Measurements from ENCODE around the gene KIAA1210. TPM values are rescaled to one million over a fixed set of nuclear protein-coding genes. Genes with fewer than 3 reads are reported as not detected.

The KIAA1210 gene
- total RNA-seq, 2 experiments from 2014 or later, result not detected

GRCh38 chrX:119132316-119132715, 4.7 kb upstream of the KIAA1210 start:
- CTCF ChIA-PET, result interaction anchor here (0.6 to 1.9 kb wide), 2 partner anchors 13 to 45 kb away, joined by 3 to 5 read pairs; no protein-coding TSS in a partner anchor
- Mint-ChIP-seq H3K27me3 (no peaks in the 10 kb centered on the region), H3K36me3 (no peaks in the 10 kb centered on the region), H3K4me3 (no peak overlapping the region), H3K9me3 (no peaks in the 10 kb centered on the region), H3K27ac (no peak overlapping the region), H3K4me1 (ENCODE audit: low read depth) (no peaks in the 10 kb centered on the region)
- POLR2A ChIA-PET, result no interaction called here
- no peak for DNase-seq
- intact Hi-C loops (cut with micrococcal nuclease), result no loop called here

DNA sequence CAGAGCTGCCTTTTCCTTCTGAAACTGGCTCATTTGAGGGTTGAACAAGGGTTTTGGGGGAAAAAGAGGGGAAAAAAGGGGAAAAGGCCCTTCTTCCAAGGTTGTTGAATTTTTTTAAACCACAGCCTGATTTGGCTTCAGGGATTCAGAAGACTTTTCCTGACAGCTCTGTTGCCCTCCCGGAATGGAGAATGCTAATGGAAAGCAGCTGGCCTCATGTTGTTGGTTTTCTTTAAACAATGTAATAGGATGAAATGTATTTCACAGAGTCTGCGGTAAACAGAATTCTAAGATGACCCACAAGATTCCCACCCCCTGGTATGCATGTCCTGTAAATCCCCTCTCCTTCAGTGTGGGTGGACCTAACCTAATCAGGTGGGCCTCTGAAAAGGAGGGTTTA, 3.3 kb upstream of the KIAA1210 start:
- H3K9me3 Mint-ChIP-seq, result no peaks in the 10 kb centered on the region
- DNase-seq, result no peak
- no peak overlapping the region for H3K4me3 Mint-ChIP-seq
- H3K27me3 Mint-ChIP-seq, result no peaks in the 10 kb centered on the region
- ChIA-PET POLR2A (no interaction called here), CTCF (no interaction called here)
- H3K27ac Mint-ChIP-seq, result no peak overlapping the region
- no peaks in the 10 kb centered on the region for H3K36me3 Mint-ChIP-seq
- intact Hi-C loops (cut with micrococcal nuclease), result no loop called here
- H3K4me1 Mint-ChIP-seq (ENCODE audit: low read depth), result no peaks in the 10 kb centered on the region

DNA sequence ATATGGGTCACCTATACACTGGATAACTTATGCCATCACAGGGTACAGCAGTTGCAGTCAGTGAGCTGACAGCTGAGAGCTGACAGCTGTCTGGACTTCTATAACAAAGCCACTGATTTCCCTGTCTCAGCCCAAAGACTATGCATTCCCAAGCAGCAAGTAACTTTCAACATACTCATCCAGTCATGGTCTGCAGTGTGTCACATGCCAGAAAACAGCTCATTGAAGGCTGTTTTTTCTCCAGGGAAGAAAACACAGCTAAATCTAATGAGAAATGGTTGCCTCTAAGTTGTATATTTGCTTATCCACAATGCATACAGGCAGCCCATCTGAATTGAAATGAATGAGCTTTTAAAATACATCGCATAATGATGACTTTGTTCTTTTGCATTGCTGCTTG, 6.3 kb downstream of the KIAA1210 start:
- ChIA-PET POLR2A (no interaction called here), CTCF (interaction anchor here (1.1 to 1.5 kb wide), 3 partner anchors 46 to 146 kb away, joined by 3 to 4 read pairs (median 3); no protein-coding TSS in a partner anchor)
- intact Hi-C loops (cut with micrococcal nuclease), result loop anchor here (5.0 kb wide), 1 partner anchor 96 kb away; no protein-coding TSS in a partner anchor
- Mint-ChIP-seq H3K9me3 (no peaks in the 10 kb centered on the region), H3K4me1 (ENCODE audit: low read depth) (no peaks in the 10 kb centered on the region), H3K27me3 (peaks cover 3% of the 10 kb centered on the region), H3K4me3 (no peak overlapping the region), H3K36me3 (no peaks in the 10 kb centered on the region), H3K27ac (no peak overlapping the region)
- DNase-seq, result no peak

- ChIA-PET POLR2A (no interaction called here), CTCF (interaction anchor here (0.6 to 1.3 kb wide), 15 partner anchors 11 to 345 kb away, joined by 3 to 10 read pairs (median 3); no protein-coding TSS in a partner anchor)
- peak; percentile 63 for DNase-seq
- intact Hi-C loops (cut with micrococcal nuclease), result loop anchor here (1.0 kb wide), 1 partner anchor 147 kb away; no protein-coding TSS in a partner anchor
- H3K27me3 Mint-ChIP-seq, result peaks cover 3% of the 10 kb centered on the region
- H3K27ac Mint-ChIP-seq, result no peak overlapping the region
- H3K4me3 Mint-ChIP-seq, result no peak overlapping the region
- H3K9me3 Mint-ChIP-seq, result no peaks in the 10 kb centered on the region
- H3K4me1 Mint-ChIP-seq (ENCODE audit: low read depth), result no peaks in the 10 kb centered on the region
- H3K36me3 Mint-ChIP-seq, result no peaks in the 10 kb centered on the region
Measured at GRCh38 chrX:119118780-119119395, 8.7 kb downstream of the KIAA1210 start.

- H3K4me3 Mint-ChIP-seq, result no peak overlapping the region
- ChIA-PET CTCF (no interaction called here), POLR2A (no interaction called here)
- H3K27ac Mint-ChIP-seq, result no peak overlapping the region
- H3K36me3 Mint-ChIP-seq, result no peaks in the 10 kb centered on the region
- no peaks in the 10 kb centered on the region for H3K4me1 Mint-ChIP-seq (ENCODE audit: low read depth)
- intact Hi-C loops (cut with micrococcal nuclease), result no loop called here
- H3K27me3 Mint-ChIP-seq, result peaks cover 7% of the 10 kb centered on the region
- no peaks in the 10 kb centered on the region for H3K9me3 Mint-ChIP-seq
- DNase-seq, result no peak
Measured at GRCh38 chrX:119107206-119107605, 20.4 kb downstream of the KIAA1210 start.

GRCh38 chrX:119105826-119106225, 21.8 kb downstream of the KIAA1210 start:
- Mint-ChIP-seq H3K4me1 (ENCODE audit: low read depth) (no peaks in the 10 kb centered on the region), H3K4me3 (no peak overlapping the region), H3K27ac (no peak overlapping the region), H3K27me3 (peaks cover 7% of the 10 kb centered on the region), H3K9me3 (no peaks in the 10 kb centered on the region), H3K36me3 (no peaks in the 10 kb centered on the region)
- intact Hi-C loops (cut with micrococcal nuclease), result no loop called here
- ChIA-PET CTCF (no interaction called here), POLR2A (no interaction called here)
- DNase-seq, result no peak

- POLR2A ChIA-PET, result no interaction called here
- no peak for DNase-seq
- CTCF ChIA-PET, result interaction anchor here (0.8 kb wide), 1 partner anchor 17 kb away, joined by 3 read pairs; no protein-coding TSS in a partner anchor
- no peak overlapping the region for H3K27ac Mint-ChIP-seq
- H3K27me3 Mint-ChIP-seq, result peaks cover 5% of the 10 kb centered on the region
- H3K36me3 Mint-ChIP-seq, result no peaks in the 10 kb centered on the region
- H3K4me3 Mint-ChIP-seq, result no peak overlapping the region
- intact Hi-C loops (cut with micrococcal nuclease), result no loop called here
- H3K4me1 Mint-ChIP-seq (ENCODE audit: low read depth), result no peaks in the 10 kb centered on the region
- H3K9me3 Mint-ChIP-seq, result no peaks in the 10 kb centered on the region
Measured at GRCh38 chrX:119101168-119101567, 26.4 kb downstream of the KIAA1210 start.

- intact Hi-C loops (cut with micrococcal nuclease), result no loop called here
- no peak overlapping the region for H3K27ac Mint-ChIP-seq
Measured at GRCh38 chrX:119095936-119096335, 31.7 kb downstream of the KIAA1210 start.

GRCh38 chrX:119094819-119095218, 32.8 kb downstream of the KIAA1210 start:
- Mint-ChIP-seq H3K27me3 (no peaks in the 10 kb centered on the region), H3K9me3 (no peaks in the 10 kb centered on the region), H3K4me3 (no peak overlapping the region), H3K36me3 (no peaks in the 10 kb centered on the region), H3K27ac (no peak overlapping the region), H3K4me1 (ENCODE audit: low read depth) (no peaks in the 10 kb centered on the region)
- ChIA-PET CTCF (no interaction called here), POLR2A (no interaction called here)
- no peak for DNase-seq
- intact Hi-C loops (cut with micrococcal nuclease), result no loop called here

More at GRCh38 chrX:119095936-119096335, 31.7 kb downstream of the KIAA1210 start:
- Mint-ChIP-seq H3K9me3 (no peaks in the 10 kb centered on the region), H3K4me3 (no peak overlapping the region), H3K27me3 (no peaks in the 10 kb centered on the region), H3K36me3 (no peaks in the 10 kb centered on the region), H3K4me1 (ENCODE audit: low read depth) (no peaks in the 10 kb centered on the region)
- ChIA-PET CTCF (no interaction called here), POLR2A (no interaction called here)
- DNase-seq, result no peak

GRCh38 chrX:119093991-119094735, 33.4 kb downstream of the KIAA1210 start:
- intact Hi-C loops (cut with micrococcal nuclease), result no loop called here
- H3K27me3 Mint-ChIP-seq, result no peaks in the 10 kb centered on the region
- DNase-seq, result no peak
- no peaks in the 10 kb centered on the region for H3K36me3 Mint-ChIP-seq
- CTCF ChIA-PET, result no interaction called here
- H3K4me1 Mint-ChIP-seq (ENCODE audit: low read depth), result no peaks in the 10 kb centered on the region
- POLR2A ChIA-PET, result no interaction called here
- no peak overlapping the region for H3K4me3 Mint-ChIP-seq
- H3K27ac Mint-ChIP-seq, result no peak overlapping the region
- H3K9me3 Mint-ChIP-seq, result no peaks in the 10 kb centered on the region

DNA sequence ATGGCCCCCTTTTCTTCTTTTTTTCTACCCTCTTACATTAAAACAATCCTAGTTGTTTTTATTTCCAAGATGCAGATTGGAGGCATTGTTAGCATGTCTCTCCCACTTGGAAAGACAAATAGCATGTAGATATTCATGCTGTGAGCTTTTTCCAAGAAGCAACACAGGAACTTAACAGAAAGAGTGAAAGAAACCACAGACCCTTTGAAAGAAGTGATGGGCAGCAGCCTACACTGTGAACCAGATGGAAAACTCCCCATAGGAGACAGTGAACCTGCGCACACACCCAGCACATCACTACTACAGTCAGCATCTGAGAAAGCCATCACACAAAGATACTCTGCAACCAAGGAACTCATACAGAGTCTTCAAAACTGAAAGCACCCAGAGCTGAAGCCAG, 37.0 kb downstream of the KIAA1210 start:
- intact Hi-C loops (cut with micrococcal nuclease), result no loop called here
- no peak overlapping the region for H3K27ac Mint-ChIP-seq
- H3K9me3 Mint-ChIP-seq, result no peaks in the 10 kb centered on the region
- ChIA-PET CTCF (no interaction called here), POLR2A (no interaction called here)
- no peak overlapping the region for H3K4me3 Mint-ChIP-seq
- H3K36me3 Mint-ChIP-seq, result no peaks in the 10 kb centered on the region
- H3K4me1 Mint-ChIP-seq (ENCODE audit: low read depth), result no peaks in the 10 kb centered on the region
- H3K27me3 Mint-ChIP-seq, result no peaks in the 10 kb centered on the region
- DNase-seq, result no peak

GRCh38 chrX:119089619-119090018, 38.0 kb downstream of the KIAA1210 start:
- no peaks in the 10 kb centered on the region for H3K36me3 Mint-ChIP-seq
- no peak overlapping the region for H3K27ac Mint-ChIP-seq
- no peaks in the 10 kb centered on the region for H3K4me1 Mint-ChIP-seq (ENCODE audit: low read depth)
- no peaks in the 10 kb centered on the region for H3K27me3 Mint-ChIP-seq
- ChIA-PET CTCF (no interaction called here), POLR2A (no interaction called here)
- no peak overlapping the region for H3K4me3 Mint-ChIP-seq
- intact Hi-C loops (cut with micrococcal nuclease), result no loop called here
- H3K9me3 Mint-ChIP-seq, result no peaks in the 10 kb centered on the region
- DNase-seq, result no peak

GRCh38 chrX:119087121-119087520, 40.5 kb downstream of the KIAA1210 start:
- H3K36me3 Mint-ChIP-seq, result no peaks in the 10 kb centered on the region
- ChIA-PET CTCF (no interaction called here), POLR2A (no interaction called here)
- no peak overlapping the region for H3K27ac Mint-ChIP-seq
- H3K4me1 Mint-ChIP-seq (ENCODE audit: low read depth), result no peaks in the 10 kb centered on the region
- no peak for DNase-seq
- H3K9me3 Mint-ChIP-seq, result no peaks in the 10 kb centered on the region
- no peaks in the 10 kb centered on the region for H3K27me3 Mint-ChIP-seq
- H3K4me3 Mint-ChIP-seq, result no peak overlapping the region
- intact Hi-C loops (cut with micrococcal nuclease), result no loop called here
